ENCODE results near the gene OAS3. TPM values are rescaled to one million over a fixed set of nuclear protein-coding genes. Genes with fewer than 3 reads are reported as not detected.

Gene OAS3
- total RNA-seq, 1 experiment from 2014 or later = 25.5 TPM

DNA sequence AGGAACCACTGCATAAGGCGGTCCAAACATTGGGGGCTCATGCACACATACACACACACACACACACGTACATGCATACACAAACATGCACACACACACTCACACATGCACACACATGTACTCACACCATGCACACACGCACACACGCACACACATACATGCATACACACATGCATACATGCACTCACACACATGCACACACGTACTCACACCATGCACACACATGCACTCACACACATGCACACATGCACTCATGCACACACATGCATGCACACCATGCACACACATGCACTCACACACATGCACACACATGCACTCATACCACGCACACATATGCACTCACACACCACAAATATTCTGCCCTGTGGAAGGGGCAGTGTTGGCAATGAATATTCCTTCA lies 62.2 kb downstream of the OAS3 start:
- ATAC-seq = no peak
- H4K20me1 ChIP-seq (ENCODE audit: low read length) = no peaks in the 10 kb centered on the region

DNA sequence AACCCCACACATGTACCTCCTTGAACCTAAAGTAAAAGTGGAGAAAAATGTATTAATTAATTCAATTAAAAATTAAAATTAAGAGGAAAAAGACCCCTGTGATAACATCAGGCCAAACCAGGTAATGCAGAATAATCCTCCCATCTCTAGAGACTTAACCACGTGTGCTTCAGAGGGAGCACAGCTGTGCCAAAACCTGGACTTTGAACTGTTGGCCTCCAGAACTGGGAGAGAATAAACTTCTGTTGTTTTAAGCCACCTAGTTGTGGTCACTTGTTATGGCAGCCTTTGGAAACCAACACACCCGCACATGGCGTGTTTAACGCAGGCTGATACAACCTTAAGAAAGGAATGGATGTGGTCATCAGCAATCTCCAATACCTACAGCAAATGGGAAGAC lies 63.9 kb downstream of the OAS3 start:
- no peaks in the 10 kb centered on the region for H3K27me3 ChIP-seq (ENCODE audit: low read length)
- CTCF ChIA-PET = interaction anchor here (1.0 kb wide), 1 partner anchor 9 kb away, joined by 10 read pairs; no protein-coding TSS in a partner anchor
- no peak for DNase-seq
- no peaks in the 10 kb centered on the region for H4K20me1 ChIP-seq (ENCODE audit: low read length)
- no peak overlapping the region for H3K27ac ChIP-seq (ENCODE audit: low read length)
- TF ChIP-seq EZH2phosphoT487 (IDR thresholded peaks at IDR 0.05; ENCODE audit: borderline replicate concordance, low read length) (no peak), EZH2 (IDR thresholded peaks at IDR 0.05; ENCODE audit: low read length, unreplicated experiment) (no peak)
- TF ChIP-seq, protein P1, sequence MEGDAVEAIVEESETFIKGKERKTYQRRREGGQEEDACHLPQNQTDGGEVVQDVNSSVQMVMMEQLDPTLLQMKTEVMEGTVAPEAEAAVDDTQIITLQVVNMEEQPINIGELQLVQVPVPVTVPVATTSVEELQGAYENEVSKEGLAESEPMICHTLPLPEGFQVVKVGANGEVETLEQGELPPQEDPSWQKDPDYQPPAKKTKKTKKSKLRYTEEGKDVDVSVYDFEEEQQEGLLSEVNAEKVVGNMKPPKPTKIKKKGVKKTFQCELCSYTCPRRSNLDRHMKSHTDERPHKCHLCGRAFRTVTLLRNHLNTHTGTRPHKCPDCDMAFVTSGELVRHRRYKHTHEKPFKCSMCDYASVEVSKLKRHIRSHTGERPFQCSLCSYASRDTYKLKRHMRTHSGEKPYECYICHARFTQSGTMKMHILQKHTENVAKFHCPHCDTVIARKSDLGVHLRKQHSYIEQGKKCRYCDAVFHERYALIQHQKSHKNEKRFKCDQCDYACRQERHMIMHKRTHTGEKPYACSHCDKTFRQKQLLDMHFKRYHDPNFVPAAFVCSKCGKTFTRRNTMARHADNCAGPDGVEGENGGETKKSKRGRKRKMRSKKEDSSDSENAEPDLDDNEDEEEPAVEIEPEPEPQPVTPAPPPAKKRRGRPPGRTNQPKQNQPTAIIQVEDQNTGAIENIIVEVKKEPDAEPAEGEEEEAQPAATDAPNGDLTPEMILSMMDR (conservative IDR thresholded peaks at IDR 0.05; ENCODE audit: low read depth, low read length) = no peak; the same call in 1 of the 2 replicates
- intact Hi-C loops (cut with micrococcal nuclease) = no loop called here
- H3K4me2 ChIP-seq (ENCODE audit: low read length) = no peak overlapping the region
- no peak overlapping the region for H2AFZ ChIP-seq (ENCODE audit: low read length)
- BruUV-seq (replicated peaks) = no TSS peak
- H3K9ac ChIP-seq (ENCODE audit: low read length) = no peak overlapping the region
- POLR2A ChIA-PET (ENCODE audit: unreplicated experiment) = no interaction called here
- no peaks in the 10 kb centered on the region for H3K79me2 ChIP-seq (ENCODE audit: low read length)
- H3K36me3 ChIP-seq (ENCODE audit: low read depth, low read length) = no peaks in the 10 kb centered on the region
- H3K9me3 ChIP-seq (ENCODE audit: low read length) = no peaks in the 10 kb centered on the region
- ATAC-seq = no peak; the same call in 1 of the 2 replicates
- H3K9me2 ChIP-seq (replicated peaks; ENCODE audit: low read length) = no peaks in the 10 kb centered on the region
- H3K4me3 ChIP-seq (ENCODE audit: low read length) = no peak overlapping the region
- H3F3A ChIP-seq (ENCODE audit: low read length, unreplicated experiment) = no peaks in the 10 kb centered on the region
- 0 out of 2 replicates have a peak, but pooled peaks cover 3% of the 10 kb centered on the region for H3K4me1 ChIP-seq (ENCODE audit: insufficient read depth, low read length)

More for the DNA sequence above, 62.2 kb downstream of the OAS3 start:
- Histone ChIP-seq H3K9me2 (replicated peaks; ENCODE audit: low read length) (no peaks in the 10 kb centered on the region), H3K36me3 (ENCODE audit: low read depth, low read length) (no peaks in the 10 kb centered on the region), H3K4me1 (ENCODE audit: insufficient read depth, low read length) (no peaks in the 10 kb centered on the region), H3K4me2 (ENCODE audit: low read length) (no peak overlapping the region), H3K9ac (ENCODE audit: low read length) (no peak overlapping the region), H3K9me3 (ENCODE audit: low read length) (no peaks in the 10 kb centered on the region), H3K27me3 (ENCODE audit: low read length) (no peaks in the 10 kb centered on the region), H3K27ac (ENCODE audit: low read length) (no peak overlapping the region), H3K4me3 (ENCODE audit: low read length) (no peak overlapping the region), H2AFZ (ENCODE audit: low read length) (no peak overlapping the region), H3F3A (ENCODE audit: low read length, unreplicated experiment) (no peaks in the 10 kb centered on the region), H3K79me2 (ENCODE audit: low read length) (no peaks in the 10 kb centered on the region)
- intact Hi-C loops (cut with micrococcal nuclease) = no loop called here
- TF ChIP-seq EZH2 (IDR thresholded peaks at IDR 0.05; ENCODE audit: low read length, unreplicated experiment) (no peak), EZH2phosphoT487 (IDR thresholded peaks at IDR 0.05; ENCODE audit: borderline replicate concordance, low read length) (no peak)
- TF ChIP-seq, protein P1 (conservative IDR thresholded peaks at IDR 0.05; ENCODE audit: low read depth, low read length) = no peak
- no peak for DNase-seq
- ChIA-PET POLR2A (ENCODE audit: unreplicated experiment) (no interaction called here), CTCF (no interaction called here)
- no TSS peak for BruUV-seq (replicated peaks)

DNA sequence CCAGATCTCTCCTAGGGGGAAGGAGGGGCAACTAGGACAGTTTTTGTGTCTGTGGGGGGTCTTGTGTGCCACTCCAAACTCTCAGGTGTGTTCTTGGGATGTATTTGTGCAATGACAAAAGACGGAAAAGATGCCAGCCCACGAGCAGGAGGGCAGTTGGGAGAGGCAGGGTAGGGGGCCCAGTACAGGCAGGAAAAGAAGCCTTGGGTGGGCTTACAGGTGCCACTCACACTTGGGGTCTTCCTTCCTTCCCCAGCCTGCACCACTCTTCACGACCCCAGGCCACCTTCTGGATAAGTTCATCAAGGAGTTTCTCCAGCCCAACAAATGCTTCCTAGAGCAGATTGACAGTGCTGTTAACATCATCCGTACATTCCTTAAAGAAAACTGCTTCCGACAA lies 64.4 kb downstream of the OAS3 start:
- H3K36me3 ChIP-seq (ENCODE audit: low read depth, low read length) = no peaks in the 10 kb centered on the region
- no peak overlapping the region for H3K4me2 ChIP-seq (ENCODE audit: low read length)
- H4K20me1 ChIP-seq (ENCODE audit: low read length) = no peaks in the 10 kb centered on the region
- ATAC-seq = no peak
- no peaks in the 10 kb centered on the region for H3K79me2 ChIP-seq (ENCODE audit: low read length)
- ChIA-PET CTCF (interaction anchor here (1.0 kb wide), 1 partner anchor 10 kb away, joined by 10 read pairs; no protein-coding TSS in a partner anchor), POLR2A (ENCODE audit: unreplicated experiment) (no interaction called here)
- BruUV-seq (replicated peaks) = no TSS peak
- no peak overlapping the region for H3K4me3 ChIP-seq (ENCODE audit: low read length)
- H3K9ac ChIP-seq (ENCODE audit: low read length) = no peak overlapping the region
- no peaks in the 10 kb centered on the region for H3K9me3 ChIP-seq (ENCODE audit: low read length)
- intact Hi-C loops (cut with micrococcal nuclease) = no loop called here
- DNase-seq = no peak
- H3K9me2 ChIP-seq (replicated peaks; ENCODE audit: low read length) = no peaks in the 10 kb centered on the region
- no peaks in the 10 kb centered on the region for H3F3A ChIP-seq (ENCODE audit: low read length, unreplicated experiment)
- H3K27me3 ChIP-seq (ENCODE audit: low read length) = no peaks in the 10 kb centered on the region
- no peak overlapping the region for H2AFZ ChIP-seq (ENCODE audit: low read length)
- H3K27ac ChIP-seq (ENCODE audit: low read length) = no peak overlapping the region
- H3K4me1 ChIP-seq (ENCODE audit: insufficient read depth, low read length) = 0 out of 2 replicates have a peak, but pooled peaks cover 7% of the 10 kb centered on the region
- TF ChIP-seq, protein P1 (conservative IDR thresholded peaks at IDR 0.05; ENCODE audit: low read depth, low read length) = no peak
- TF ChIP-seq EZH2 (IDR thresholded peaks at IDR 0.05; ENCODE audit: low read length, unreplicated experiment) (no peak), EZH2phosphoT487 (IDR thresholded peaks at IDR 0.05; ENCODE audit: borderline replicate concordance, low read length) (no peak)
